RWPE1 (cell line): ENCODE measurements around the gene RIPOR3.
"Not testable (repeated sequence)": the region's sequence is repeated elsewhere in the genome, so short reads cannot be mapped to it uniquely, and the experiment has no call there.

Experiments
- CTCF ChIA-PET: fragments of 350-600 bp; sonication (Branson Sonifier 250); formaldehyde crosslinking; extraction: SDS; loops from one replicate; lab custom pipeline; 2021; lab: Yijun Ruan, JAX
- POLR2A ChIA-PET: fragments of 400-600 bp; formaldehyde crosslinking; extraction: SDS; loops from one replicate; lab custom pipeline; 2020; ENCODE audit warnings: antibody characterized with exemption; ENCODE audit not compliant: low non-redundant PET; lab: Yijun Ruan, JAX
- DNase-seq: peaks from one replicate; pipeline ENCODE4 v3.0.0; 2012; ENCODE audit warnings: low spot score
- H3K27ac ChIP-seq: fragments of 450-650 bp; 2 replicates; pipeline ENCODE4 v1.5.1; 2017
- TF ChIP-seq, protein P1 (sequence below): fragments of 450-650 bp; conservative IDR thresholded peaks from 2 replicates; pipeline ENCODE4 v1.5.1; 2017; ENCODE audit warnings: low read depth, mild to moderate bottlenecking

Gene RIPOR3

DNA sequence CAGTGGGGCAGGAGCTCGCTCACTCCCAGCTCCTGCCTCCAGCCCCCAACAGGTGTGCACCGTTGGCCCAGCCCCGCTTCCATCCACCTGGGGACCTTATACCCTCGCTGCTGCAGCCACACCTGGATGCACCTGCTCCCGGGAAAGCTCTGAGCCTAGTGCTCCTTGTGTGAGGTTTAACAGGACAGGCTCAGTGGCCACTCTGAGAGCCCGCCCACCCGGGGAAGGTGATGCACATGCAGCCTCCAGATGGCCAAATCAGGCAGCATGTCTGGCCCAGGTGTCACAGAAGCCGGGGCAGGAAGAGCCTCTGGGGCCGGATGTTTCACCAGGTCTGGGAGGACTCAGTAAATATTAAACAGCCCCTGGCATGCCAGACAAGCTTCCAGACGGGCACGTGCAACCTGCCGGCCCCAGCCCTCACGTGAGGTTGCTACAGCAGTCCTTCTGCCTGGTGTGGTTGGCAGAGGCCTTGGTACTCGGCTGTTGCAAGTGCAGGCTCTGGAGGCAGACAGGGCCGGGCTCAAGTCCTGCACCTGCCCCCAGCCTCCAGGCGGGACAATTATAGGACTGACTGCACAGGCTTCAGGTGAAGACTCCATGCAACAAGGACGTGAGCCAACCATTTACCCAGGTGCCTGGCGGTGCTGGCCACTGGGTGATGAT is 66.9 kb downstream of the RIPOR3 start:
- H3K27ac ChIP-seq, result peak overlapping the region; percentile 70
- DNase-seq, result peak; percentile 76
- ChIA-PET POLR2A (interaction anchor here (0.6 kb wide), 1 partner anchor 158 kb away, joined by 4 read pairs; no protein-coding TSS in a partner anchor), CTCF (interaction anchor here (0.6 to 3.1 kb wide), 5 partner anchors 11 to 166 kb away, joined by 3 to 26 read pairs (median 3); no protein-coding TSS in a partner anchor)
- TF ChIP-seq, protein P1, sequence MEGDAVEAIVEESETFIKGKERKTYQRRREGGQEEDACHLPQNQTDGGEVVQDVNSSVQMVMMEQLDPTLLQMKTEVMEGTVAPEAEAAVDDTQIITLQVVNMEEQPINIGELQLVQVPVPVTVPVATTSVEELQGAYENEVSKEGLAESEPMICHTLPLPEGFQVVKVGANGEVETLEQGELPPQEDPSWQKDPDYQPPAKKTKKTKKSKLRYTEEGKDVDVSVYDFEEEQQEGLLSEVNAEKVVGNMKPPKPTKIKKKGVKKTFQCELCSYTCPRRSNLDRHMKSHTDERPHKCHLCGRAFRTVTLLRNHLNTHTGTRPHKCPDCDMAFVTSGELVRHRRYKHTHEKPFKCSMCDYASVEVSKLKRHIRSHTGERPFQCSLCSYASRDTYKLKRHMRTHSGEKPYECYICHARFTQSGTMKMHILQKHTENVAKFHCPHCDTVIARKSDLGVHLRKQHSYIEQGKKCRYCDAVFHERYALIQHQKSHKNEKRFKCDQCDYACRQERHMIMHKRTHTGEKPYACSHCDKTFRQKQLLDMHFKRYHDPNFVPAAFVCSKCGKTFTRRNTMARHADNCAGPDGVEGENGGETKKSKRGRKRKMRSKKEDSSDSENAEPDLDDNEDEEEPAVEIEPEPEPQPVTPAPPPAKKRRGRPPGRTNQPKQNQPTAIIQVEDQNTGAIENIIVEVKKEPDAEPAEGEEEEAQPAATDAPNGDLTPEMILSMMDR, result no peak

DNA sequence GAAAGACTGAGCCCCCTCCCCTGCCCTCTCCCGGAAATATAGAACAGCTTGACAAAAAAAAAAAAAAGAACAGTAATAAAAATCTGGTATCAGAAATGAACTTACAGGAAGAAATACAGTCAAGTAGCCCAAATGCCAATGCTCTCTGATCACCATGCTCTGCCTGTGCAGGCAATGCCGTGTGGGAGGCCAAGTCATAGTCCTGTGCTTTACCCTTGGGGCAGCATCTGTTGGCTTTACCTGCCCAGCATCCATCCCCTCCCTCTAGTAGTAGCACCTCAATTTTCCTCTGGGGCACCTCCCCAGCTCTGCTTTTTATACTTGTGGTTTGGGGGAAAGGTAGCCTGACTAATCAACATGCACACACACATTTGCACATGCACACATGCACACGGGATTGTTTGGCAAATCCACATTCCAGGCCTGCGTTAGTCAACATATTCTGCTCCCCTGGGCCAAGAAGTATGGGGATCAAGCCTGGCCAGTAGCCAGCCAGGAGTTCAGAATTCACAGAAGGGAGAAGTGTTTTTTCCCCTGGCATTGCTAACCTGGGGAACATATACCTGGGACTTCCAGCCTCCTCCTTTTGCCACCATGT is 70.2 kb downstream of the RIPOR3 start:
- DNase-seq, result no peak
- POLR2A ChIA-PET, result no interaction called here
- H3K27ac ChIP-seq, result no peak overlapping the region
- TF ChIP-seq, protein P1, result no peak
- CTCF ChIA-PET, result interaction anchor here (0.6 kb wide), 1 partner anchor 128 kb away, joined by 3 read pairs; no protein-coding TSS in a partner anchor

DNA sequence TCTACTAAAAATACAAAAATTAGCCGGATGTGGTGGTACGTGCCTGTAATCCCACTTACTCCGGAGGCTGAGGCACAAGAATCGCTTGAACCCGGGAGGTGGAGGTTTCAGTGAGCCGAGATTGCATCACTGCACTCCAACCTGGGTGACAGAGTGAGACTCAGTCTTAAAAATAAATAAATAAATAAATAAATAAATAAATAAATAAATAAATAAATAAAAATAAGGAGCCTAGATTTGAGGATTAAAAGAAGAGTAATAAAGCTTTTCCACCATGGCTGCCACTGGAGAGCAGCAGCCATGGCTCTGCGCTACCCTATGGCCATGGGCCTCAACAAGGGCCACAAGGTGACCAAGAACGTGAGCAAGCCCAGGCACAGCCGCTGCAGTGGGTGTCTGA is 70.9 kb downstream of the RIPOR3 start:
- CTCF ChIA-PET, result interaction anchor here (0.5 kb wide), 1 partner anchor 173 kb away, joined by 3 read pairs; no protein-coding TSS in a partner anchor
- POLR2A ChIA-PET, DNase-seq, H3K27ac ChIP-seq: not testable (repeated sequence)

DNA sequence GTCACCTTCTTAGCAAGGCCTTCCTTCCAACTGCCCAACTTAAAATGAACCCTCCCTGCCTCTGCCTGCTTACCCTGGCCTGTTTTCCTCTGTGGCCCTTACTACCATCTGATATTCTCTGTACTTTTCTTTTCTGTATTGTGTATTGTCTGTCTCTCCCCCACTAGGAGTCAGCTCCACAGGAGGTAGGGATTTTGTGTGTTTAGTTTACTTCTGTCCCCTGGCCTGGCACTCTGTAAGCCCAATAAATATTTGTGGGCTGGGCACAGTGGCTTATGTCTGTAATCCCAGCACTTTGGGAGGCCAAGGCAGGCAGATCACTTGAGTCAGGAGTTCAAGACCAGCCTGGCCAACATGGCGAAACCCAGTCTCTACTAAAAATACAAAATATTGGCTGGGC is 72.8 kb downstream of the RIPOR3 start:
- TF ChIP-seq, protein P1, result no peak
- POLR2A ChIA-PET, result interaction anchor here (0.7 kb wide), 1 partner anchor 412 kb away, joined by 4 read pairs; no protein-coding TSS in a partner anchor
- DNase-seq, result no peak
- H3K27ac ChIP-seq, result no peak overlapping the region
- CTCF ChIA-PET, result interaction anchor here (0.7 to 1.3 kb wide), 3 partner anchors 17 to 169 kb away, joined by 3 to 5 read pairs (median 4); no protein-coding TSS in a partner anchor

DNA sequence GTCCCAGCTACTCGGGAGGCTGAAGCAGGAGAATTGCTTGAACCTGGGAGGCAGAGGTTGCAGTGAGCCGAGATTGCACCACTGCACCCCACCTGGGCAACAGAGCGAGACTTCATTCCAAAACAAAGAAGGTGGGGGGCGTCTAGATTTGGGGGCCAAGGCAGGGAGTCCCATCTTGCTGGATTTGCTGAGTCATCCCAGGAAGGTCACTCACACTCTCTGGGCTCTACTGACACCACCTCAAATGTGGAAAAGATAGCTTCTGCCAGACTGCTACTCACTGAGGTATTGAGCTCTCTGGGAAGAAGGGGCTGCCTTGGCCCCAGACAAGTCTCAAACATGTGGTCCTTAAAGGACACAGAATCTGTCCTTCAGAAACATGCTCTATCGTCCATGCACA is 74.3 kb downstream of the RIPOR3 start:
- ChIA-PET CTCF (interaction anchor here (0.6 to 1.0 kb wide), 4 partner anchors 18 to 1518 kb away, joined by 3 to 4 read pairs (median 4); no protein-coding TSS in a partner anchor), POLR2A (no interaction called here)
- no peak for DNase-seq
- TF ChIP-seq, protein P1, result no peak
- H3K27ac ChIP-seq, result peak overlapping the region; percentile 0; the same call in 1 of the 2 replicates

DNA sequence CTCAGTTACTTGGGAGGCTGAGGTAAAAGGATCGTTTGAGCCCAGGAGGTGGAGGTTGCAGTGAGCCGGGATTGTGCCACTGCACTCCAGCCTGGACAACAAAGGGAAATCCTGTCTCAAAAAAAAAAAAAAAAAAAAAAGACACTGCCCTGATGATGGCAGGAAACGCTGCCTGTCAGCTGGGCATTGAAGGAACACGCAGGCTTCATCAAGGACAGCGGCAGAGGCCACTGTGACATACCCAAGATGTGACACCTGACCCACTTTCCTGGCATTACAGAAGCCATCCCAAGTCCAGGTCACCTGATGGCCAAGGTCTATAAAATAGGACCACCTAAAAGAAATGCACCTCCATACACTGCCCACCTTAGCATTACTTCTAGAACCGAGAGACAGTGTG is 75.9 kb downstream of the RIPOR3 start:
- POLR2A ChIA-PET, result no interaction called here
- TF ChIP-seq, protein P1, result no peak
- DNase-seq, result no peak
- CTCF ChIA-PET, result no interaction called here
- no peak overlapping the region for H3K27ac ChIP-seq
